Prostate gland (tissue), 2 donors: ENCODE measurements around the gene EPHA6.

ENCODE experiments used
- CTCF ChIP-seq, 4 experiments: fragments of 200-600 bp in 2 of 4; fragments of 450-650 bp in 2 of 4; sonication (generic) in 2 of 4; IDR thresholded peaks; 1 replicate in 3 of 4; 2 replicates in 1 of 4; pipeline ENCODE4 v1.5.1; 2016 to 2019; ENCODE audit warnings: antibody characterized with exemption in 4 of 4, mild to moderate bottlenecking in 2 of 4, moderate library complexity in 2 of 4
- POLR2A ChIP-seq: fragments of 450-650 bp; IDR thresholded peaks from one replicate; pipeline ENCODE4 v1.6.1; 2016; ENCODE audit warnings: antibody characterized with exemption, mild to moderate bottlenecking

- no peak for TF ChIP-seq CTCF (IDR thresholded peaks at IDR 0.05)
- no peak for TF ChIP-seq POLR2A
Observed at GRCh38 chr3:97674461-97674860, 860.1 kb downstream of the EPHA6 start.
